Right lobe of liver (tissue), 4 donors: Measurements from ENCODE around the gene NXNL2.

ENCODE experiments used
- POLR2A ChIP-seq: fragments of 450-650 bp; IDR thresholded peaks from one replicate; pipeline ENCODE4 v1.6.1; 2017; ENCODE audit warnings: antibody characterized with exemption, mild to moderate bottlenecking
- TF ChIP-seq, protein P1 (sequence below), 4 donors: fragments of 200-600 bp in 3 of 4; fragments of 450-650 bp in 1 of 4; IDR thresholded peaks; one replicate each; pipeline versions ENCODE4 v1.5.1 to v1.8.0; 2016 to 2022; ENCODE audit warnings: antibody characterized with exemption in 4 of 4, mild to moderate bottlenecking in 2 of 4
- donor health status: DM: no; HTN: no; CAD: no.
- donor health status: DM: no; HTN: no; CAD: no.
- donor health status: DM: no; HTN: yes; CAD: no.

DNA sequence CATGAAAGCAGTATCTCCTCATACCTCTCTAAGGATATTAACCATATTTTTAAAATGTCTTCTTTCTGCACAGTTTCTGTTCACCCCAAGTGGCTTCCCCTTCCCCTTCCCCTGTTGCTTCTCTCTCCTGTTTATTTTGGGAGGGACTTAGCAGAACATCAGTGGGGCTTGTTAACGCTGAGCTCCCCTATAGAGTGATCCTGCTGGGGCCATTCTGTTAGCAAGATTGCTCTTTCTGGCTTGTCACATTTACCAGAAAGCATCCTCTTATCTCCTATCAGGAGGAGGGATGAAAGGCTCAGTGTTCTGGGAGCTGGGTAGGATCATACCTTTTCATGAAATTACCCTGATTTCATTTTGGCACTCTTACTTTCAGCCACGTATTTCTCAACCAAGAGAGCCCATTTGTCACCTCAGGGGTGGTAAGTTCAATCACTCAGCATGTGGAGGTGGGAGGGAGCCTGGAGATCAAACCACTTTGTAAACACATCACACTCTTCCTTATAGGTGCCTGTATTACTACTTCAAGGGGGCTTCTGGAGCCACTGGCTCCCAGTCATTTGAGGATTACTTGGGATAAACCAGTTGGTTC is 16.7 kb downstream of the NXNL2 start:
- TF ChIP-seq, protein P1, sequence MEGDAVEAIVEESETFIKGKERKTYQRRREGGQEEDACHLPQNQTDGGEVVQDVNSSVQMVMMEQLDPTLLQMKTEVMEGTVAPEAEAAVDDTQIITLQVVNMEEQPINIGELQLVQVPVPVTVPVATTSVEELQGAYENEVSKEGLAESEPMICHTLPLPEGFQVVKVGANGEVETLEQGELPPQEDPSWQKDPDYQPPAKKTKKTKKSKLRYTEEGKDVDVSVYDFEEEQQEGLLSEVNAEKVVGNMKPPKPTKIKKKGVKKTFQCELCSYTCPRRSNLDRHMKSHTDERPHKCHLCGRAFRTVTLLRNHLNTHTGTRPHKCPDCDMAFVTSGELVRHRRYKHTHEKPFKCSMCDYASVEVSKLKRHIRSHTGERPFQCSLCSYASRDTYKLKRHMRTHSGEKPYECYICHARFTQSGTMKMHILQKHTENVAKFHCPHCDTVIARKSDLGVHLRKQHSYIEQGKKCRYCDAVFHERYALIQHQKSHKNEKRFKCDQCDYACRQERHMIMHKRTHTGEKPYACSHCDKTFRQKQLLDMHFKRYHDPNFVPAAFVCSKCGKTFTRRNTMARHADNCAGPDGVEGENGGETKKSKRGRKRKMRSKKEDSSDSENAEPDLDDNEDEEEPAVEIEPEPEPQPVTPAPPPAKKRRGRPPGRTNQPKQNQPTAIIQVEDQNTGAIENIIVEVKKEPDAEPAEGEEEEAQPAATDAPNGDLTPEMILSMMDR (IDR thresholded peaks at IDR 0.05), result no peak
- TF ChIP-seq POLR2A, result no peak
